Measurements from ENCODE around the gene CCDC175.
A peak's percentile ranks its signal among the peaks of the same experiment; 100 is the strongest.

CCDC175 gene

DNA sequence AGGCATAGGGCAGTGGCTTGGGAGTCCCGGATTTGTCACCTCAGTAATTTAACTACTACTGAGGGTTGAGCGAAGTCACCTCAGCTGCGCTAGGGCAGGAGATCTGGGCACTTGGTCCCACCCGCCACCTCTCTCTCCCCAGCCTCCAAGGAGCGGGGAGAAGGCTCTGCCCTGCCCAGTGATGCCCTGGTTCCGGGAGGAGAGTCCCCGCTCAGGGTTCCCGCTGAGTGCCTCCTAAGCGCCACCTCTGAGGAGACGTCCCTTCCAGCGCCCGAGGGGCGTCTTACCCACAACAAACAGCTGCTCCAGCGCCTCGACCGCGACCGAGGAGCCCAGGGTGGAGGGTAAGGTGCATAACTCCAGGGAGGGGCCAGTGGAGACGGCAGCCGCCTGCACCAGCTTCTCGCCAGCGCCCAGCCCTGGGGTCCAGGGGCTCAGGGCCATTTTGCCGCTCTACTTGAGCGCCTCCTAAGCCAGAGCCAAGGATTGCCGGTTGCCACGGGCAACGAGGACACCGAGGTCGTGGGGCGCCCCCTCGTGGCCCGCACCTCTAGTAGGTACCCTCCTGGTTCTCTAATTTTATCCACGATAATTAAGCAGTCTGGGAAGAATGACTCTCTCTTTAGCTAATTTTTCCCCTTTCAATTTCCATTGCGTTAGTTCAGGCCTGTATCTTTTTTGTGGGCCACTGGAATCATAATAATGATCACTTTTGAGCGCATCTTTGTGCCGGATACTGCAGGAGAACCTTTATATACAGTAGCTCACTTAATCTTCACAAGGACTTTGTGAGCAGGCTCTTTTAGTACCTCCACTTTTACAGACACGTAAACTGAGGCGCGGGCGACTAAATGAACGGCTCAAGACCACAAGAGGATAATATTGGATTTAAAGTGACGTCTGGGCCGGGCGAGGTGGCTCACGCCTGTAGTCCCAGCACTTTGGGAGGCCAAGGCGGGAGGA, at the start of gene CCDC175:
CCDC175 (minus strand) TSS at position 481 of the 963 bp plus-strand sequence; CDS start at position 444, 37 bp downstream.
- peak; percentile 38 to 81 for DNase-seq

GRCh38 chr14:59622631-59623030, 46.0 kb upstream of the CCDC175 start:
- no peak for DNase-seq

- no peak for DNase-seq
Measured at GRCh38 chr14:59619061-59619460, 42.4 kb upstream of the CCDC175 start.

DNA sequence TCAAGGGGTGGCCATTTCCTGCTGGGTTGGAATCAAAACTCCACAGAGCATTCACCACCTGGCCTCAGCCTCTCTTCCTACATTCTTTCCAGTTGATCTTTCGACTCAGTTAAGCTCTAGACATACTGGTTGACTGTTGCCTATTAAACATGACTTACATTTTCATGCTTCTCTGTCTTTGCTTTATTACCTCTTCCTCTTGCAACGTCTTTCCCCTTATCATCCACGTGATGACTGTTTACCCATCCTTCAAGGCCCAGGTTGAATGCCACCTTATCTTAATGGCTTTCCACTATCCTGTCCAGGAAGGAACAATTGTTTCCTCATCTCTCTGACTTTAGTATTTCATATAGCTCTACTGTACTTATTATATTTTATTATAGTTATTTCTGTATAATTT, 24.4 kb upstream of the CCDC175 start:
- DNase-seq = no peak

GRCh38 chr14:59600211-59600945, 23.8 kb upstream of the CCDC175 start:
- no peak for DNase-seq

- no peak for DNase-seq
Measured at GRCh38 chr14:59595071-59595470, 18.5 kb upstream of the CCDC175 start.

GRCh38 chr14:59591641-59592370, 15.2 kb upstream of the CCDC175 start:
- no peak for DNase-seq

DNA sequence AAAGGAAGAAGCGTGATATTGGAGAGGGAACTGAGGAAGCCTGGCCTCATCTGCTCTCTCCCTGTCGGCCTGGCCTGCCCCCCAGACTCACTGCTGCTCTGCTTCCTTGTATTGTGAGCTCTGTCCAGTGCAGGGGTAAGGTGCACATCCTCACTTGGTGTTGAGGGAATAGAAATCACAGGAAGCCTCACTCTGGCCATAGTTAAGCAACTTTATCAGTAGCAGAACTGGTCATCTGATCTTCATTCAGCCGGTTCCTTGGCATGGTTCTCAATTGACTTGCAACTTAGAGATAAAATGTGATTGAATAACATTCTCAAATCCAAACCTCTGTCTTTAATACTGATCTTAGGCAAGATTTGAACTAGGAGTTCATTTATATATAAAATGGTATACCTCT, 11.5 kb upstream of the CCDC175 start:
- DNase-seq = no peak

DNA sequence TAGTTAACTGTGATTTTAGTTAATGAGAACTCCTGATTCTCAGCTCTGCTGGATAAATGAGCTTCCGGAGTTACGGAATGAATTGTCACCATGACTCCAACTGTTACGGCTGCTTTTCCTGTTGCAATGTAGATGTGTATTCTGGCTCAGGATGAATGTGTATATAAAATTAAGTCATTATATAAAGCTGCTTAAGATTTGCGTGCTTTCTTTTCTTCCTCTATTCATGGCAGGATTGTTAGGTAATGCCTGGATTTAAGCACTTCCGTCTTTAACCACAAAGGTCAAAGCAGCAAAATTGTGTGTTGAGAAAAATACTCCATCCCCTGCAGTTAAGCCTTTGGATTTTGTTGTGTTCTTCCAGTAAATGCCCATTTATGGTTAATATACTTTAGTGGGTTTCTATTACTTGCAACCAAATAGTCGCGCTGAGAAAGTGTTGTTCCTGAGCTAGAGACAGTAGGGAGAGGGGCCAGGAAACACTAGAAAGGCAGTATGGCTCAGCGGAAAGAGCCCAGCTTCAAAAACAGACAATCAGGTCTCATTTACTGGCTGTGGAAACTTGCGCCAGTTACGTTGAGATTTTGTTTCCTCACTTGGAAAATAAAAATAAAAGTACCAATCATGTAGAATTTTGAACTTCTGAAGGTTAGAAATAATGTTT, 9.4 kb upstream of the CCDC175 start:
- peak in 1 of 2 donors; percentile 24 for DNase-seq

DNA sequence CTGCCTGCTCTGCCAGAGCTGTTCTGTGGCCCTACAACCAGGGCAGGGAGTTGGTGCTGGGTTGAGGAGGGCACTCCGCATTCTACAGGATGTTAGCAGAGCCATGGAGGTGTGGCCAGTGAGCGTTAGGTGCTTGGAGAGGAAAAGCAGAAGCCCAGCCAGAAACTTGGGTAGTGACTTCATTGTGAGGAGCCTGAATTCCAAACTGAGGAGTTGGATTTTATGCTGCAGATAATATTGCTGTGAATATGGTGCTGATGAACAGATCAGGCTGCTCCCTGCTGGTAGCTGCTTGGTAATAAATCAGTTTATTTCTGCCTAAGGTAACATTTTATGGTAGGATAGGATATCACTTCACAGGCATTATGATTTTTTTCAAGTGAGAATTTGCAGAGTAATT, 7.1 kb upstream of the CCDC175 start:
- no peak for DNase-seq

- DNase-seq = peak in 1 of 2 donors; percentile 17
Measured at GRCh38 chr14:59582845-59583509, 6.4 kb upstream of the CCDC175 start.

GRCh38 chr14:59582161-59582560, 5.5 kb upstream of the CCDC175 start:
- no peak for DNase-seq

- no peak for DNase-seq
Measured at GRCh38 chr14:59580911-59581310, 4.3 kb upstream of the CCDC175 start.

GRCh38 chr14:59570122-59570521, 6.5 kb downstream of the CCDC175 start:
- no peak for DNase-seq

- no peak for DNase-seq
Measured at GRCh38 chr14:59566725-59567124, 9.9 kb downstream of the CCDC175 start.

DNA sequence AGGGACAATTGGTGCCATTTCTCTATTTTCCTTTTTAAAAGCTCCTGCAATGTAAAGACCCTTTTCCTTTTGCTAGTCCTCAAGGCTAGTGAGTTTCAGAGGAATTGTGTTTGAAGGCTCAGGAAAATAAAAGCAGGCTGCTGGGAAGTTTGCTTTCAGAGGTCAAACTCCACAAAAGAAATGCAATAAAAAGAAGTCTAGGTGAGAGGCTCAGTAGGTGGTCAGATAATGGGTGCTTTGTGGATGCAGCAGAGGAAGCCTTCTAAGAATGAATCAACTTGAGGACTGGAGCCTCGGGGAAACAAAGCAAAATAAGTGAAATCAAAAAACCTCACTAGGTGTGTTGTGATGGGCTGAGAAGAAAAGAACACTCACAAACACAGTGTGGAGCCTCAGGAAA, 10.3 kb downstream of the CCDC175 start:
- DNase-seq = no peak

- no peak for DNase-seq
Measured at GRCh38 chr14:59565087-59565486, 11.5 kb downstream of the CCDC175 start.

DNA sequence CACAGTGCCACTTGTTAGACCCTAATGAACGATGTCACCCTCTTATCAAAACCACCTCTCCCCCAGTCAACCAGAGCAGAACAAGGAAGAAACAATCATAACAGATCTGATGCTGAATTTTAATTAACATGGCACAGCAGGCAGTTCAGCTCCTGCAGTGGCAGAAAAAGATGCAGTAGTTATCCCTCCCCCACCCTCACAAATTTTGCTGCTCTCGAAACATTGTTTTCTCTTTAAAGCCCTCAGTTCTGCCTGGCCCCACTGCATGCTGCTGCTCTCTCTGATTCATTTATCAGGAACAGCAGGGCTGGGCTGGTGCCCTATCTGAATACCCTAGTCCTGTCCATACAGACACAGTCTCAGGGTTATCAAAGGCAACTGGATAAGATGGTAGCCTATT, 12.2 kb downstream of the CCDC175 start:
- no peak for DNase-seq

- no peak for DNase-seq
Measured at GRCh38 chr14:59547310-59547709, 29.3 kb downstream of the CCDC175 start.

GRCh38 chr14:59543873-59544272, 32.7 kb downstream of the CCDC175 start:
- no peak for DNase-seq

DNA sequence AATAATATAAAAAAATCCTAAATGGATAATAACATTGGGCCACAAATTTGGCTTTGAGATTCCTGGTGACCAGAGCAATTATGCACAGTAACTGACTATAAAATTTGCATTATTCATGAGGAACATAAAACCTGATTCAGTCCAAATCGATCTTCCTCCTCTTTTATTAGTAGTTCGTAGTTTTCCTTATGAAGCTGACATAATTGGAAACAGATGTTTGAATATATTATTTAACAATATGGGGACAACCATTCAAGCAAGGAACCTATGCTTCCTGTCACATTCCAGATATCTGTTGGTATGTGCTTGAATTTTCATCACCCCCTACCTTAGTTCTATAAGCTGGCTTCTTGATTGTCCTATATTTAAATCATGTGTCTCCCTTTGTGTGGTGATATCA, 34.9 kb downstream of the CCDC175 start:
- no peak for DNase-seq

GRCh38 chr14:59540852-59541251, 35.8 kb downstream of the CCDC175 start:
- no peak for DNase-seq
